Central memory CD8-positive, alpha-beta T cell (primary cell): ENCODE data around the gene C12orf56.
"Not testable (repeated sequence)": the region's sequence is repeated elsewhere in the genome, so short reads cannot be mapped to it uniquely, and the experiment has no call there.

ENCODE experiments used
- ATAC-seq: fragments of 150-1000 bp; cut with Tn5 transposase; replicated peaks from 2 replicates; pipeline ENCODE4 v1.10.0; 2022; ENCODE audit warnings: mild to moderate bottlenecking, moderate FRiP score, moderate number of reproducible peaks; ENCODE audit not compliant: poor library complexity, severe bottlenecking; ENCODE audit errors: extremely low read depth
- DNase-seq, 2 donors: peaks; one replicate each; pipeline ENCODE4 v3.0.0; 2021; ENCODE audit warnings: low spot score in 2 of 2
- H3K27ac Mint-ChIP-seq: one replicate; pipeline ENCODE4 v1.8.0; 2022; ENCODE audit warnings: low read depth, mild to moderate bottlenecking, moderate library complexity, mixed read lengths
- H3K27me3 Mint-ChIP-seq: one replicate; pipeline ENCODE4 v1.8.0; 2022; ENCODE audit warnings: mixed read lengths
- H3K36me3 Mint-ChIP-seq: one replicate; pipeline ENCODE4 v1.8.0; 2022; ENCODE audit warnings: mild to moderate bottlenecking, moderate library complexity, mixed read lengths; ENCODE audit not compliant: insufficient read depth
- H3K4me1 Mint-ChIP-seq: one replicate; pipeline ENCODE4 v1.8.0; 2022; ENCODE audit warnings: mixed read lengths
- H3K4me3 Mint-ChIP-seq: one replicate; pipeline ENCODE4 v1.8.0; 2022; ENCODE audit warnings: mild to moderate bottlenecking, moderate library complexity, mixed read lengths
- H3K9me3 Mint-ChIP-seq: one replicate; pipeline ENCODE4 v1.8.0; 2022; ENCODE audit warnings: mixed read lengths

C12orf56 gene

DNA sequence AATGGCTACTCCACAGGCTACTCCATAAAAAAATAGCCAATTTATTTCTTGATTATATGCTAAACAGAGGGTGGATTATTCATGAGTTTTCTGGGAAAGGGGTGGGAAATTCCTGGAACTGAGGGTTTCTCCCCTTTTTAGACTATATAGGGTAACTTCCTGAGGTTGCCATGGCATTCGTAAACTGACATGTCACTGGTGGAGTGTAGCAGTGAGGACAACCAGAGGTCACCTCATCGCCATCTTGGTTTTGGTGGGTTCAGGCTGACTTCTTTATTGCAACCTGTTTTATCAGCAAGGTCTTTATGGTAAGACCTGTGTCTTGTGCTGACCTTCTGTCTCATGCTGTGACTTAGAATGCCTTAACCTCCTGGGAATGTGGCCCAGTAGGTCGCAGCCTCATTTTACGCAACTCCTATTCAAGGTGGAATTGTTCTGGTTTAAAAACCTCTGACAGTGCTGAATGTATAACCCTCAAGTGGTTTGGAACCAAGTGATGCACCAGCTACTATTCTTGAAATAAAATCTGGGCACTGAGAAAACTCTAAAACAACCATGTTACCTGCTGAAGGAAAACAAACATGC is 27.7 kb downstream of the C12orf56 start:
- H3K9me3 Mint-ChIP-seq: no peaks in the 10 kb centered on the region
- H3K27me3 Mint-ChIP-seq: no peaks in the 10 kb centered on the region
- no peak for ATAC-seq
- DNase-seq: no peak
- H3K4me3 Mint-ChIP-seq: no peak overlapping the region
- H3K4me1 Mint-ChIP-seq: no peaks in the 10 kb centered on the region
- H3K27ac Mint-ChIP-seq: no peak overlapping the region
- H3K36me3 Mint-ChIP-seq: no peaks in the 10 kb centered on the region

DNA sequence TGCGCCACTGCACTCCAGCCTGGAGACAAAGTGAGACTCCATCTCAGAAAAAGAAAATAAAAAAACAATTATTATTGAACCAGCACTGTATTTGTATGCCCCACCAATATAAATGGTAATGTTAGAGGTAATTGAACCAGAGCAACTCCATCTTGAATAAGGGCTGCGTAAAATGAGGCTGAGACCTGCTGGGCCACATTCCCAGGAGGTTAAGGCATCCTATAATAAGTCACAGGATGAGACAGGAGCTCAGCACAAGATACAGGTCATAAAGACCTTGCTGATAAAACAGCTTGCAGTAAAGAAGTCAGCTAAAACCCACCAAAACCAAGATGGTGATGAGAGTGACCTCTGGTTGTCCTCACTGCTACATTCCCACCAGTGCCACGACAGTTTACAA is 29.4 kb downstream of the C12orf56 start:
- ATAC-seq, H3K27me3 Mint-ChIP-seq, H3K27ac Mint-ChIP-seq, H3K4me1 Mint-ChIP-seq, H3K36me3 Mint-ChIP-seq, H3K4me3 Mint-ChIP-seq, H3K9me3 Mint-ChIP-seq, DNase-seq: not testable (repeated sequence)

DNA sequence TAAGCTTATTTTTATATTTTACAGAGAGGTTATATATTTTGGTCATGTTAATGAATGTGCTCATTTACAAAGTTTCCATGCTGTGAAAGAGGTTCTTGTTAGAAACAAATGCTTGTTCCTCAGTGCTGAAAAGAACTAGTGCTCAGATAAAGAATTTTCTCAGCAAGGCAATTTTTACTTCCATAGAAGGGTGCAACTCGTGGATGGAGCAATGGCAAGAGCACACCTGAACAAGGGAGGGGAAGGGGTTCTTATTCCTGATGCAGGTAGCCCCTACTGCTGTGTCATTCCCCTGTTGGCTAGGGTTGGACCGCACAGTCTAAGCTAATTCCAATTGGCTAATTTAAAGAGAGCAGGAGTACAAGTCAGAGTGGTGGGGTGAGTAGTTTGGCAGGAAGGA is 34.3 kb downstream of the C12orf56 start:
- ATAC-seq, DNase-seq, H3K36me3 Mint-ChIP-seq, H3K27me3 Mint-ChIP-seq, H3K27ac Mint-ChIP-seq, H3K4me3 Mint-ChIP-seq, H3K9me3 Mint-ChIP-seq, H3K4me1 Mint-ChIP-seq: not testable (repeated sequence)

DNA sequence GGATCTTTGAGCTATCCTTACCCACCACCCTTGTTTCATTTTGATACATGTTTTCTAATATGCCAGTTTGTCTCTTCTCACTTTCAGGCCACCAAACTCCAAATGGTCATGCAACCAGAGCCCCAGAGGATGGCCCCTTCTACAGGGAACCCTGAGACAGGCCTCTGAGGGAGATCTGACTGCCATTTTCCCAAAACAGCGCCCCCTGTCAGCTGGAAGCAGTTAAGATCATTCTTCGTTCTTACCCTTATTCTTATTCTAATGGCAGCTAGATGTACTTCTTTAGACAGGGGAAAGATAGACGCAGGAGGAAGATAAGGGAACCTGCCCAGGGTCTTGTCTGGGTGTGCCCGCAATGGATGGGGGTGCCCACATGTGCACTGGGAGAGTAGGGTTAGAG is 38.4 kb downstream of the C12orf56 start:
- no peaks in the 10 kb centered on the region for H3K36me3 Mint-ChIP-seq
- H3K27me3 Mint-ChIP-seq: no peaks in the 10 kb centered on the region
- H3K27ac Mint-ChIP-seq: no peak overlapping the region
- DNase-seq: no peak
- peaks cover 17% of the 10 kb centered on the region for H3K9me3 Mint-ChIP-seq
- no peak for ATAC-seq
- no peak overlapping the region for H3K4me3 Mint-ChIP-seq
- no peaks in the 10 kb centered on the region for H3K4me1 Mint-ChIP-seq

DNA sequence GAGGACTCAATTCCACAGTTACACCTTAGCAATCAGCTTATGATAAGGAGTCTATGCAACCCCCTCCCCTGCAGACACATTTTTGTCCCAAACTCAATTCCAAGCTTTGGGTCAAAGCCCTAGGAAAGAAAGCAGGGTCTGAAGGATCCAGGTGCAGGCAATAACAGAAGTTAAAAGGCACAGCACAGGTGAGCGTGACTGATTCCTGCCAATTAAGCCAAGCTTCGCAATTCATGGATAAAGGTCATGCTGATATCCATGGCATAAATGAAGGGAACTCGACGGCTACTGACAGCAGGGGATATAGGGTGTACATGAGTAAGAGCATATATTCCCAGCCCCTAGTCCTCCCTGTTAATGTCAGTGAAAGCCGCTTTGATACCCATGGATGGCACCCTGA is 39.3 kb downstream of the C12orf56 start:
- Mint-ChIP-seq H3K9me3 (peaks cover 12% of the 10 kb centered on the region), H3K36me3 (no peaks in the 10 kb centered on the region), H3K4me3 (no peak overlapping the region), H3K27me3 (no peaks in the 10 kb centered on the region), H3K4me1 (no peaks in the 10 kb centered on the region), H3K27ac (no peak overlapping the region)
- DNase-seq (no peak), ATAC-seq (no peak)

DNA sequence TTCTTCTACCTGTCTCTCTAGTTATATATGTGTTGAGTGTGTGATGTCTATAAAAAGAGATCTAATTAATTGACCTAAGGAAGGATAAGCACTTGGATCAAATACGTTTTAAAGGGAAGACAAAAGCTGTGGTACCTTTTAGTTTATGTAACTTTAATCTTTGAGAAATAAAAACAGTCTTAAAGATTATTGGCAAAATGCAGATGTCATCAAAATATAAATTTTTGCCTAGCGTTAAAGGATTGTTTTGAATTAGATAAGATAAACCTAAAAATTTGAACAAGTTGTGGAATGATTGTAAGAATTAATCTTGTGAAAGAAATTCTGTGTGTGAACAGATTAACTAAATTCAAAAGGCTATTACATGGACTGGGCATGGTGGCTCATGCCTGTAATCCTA is 42.9 kb downstream of the C12orf56 start:
- Mint-ChIP-seq H3K4me3 (no peak overlapping the region), H3K27me3 (peaks cover 18% of the 10 kb centered on the region), H3K4me1 (no peaks in the 10 kb centered on the region), H3K9me3 (peaks cover 10% of the 10 kb centered on the region), H3K36me3 (no peaks in the 10 kb centered on the region), H3K27ac (no peak overlapping the region)
- DNase-seq: no peak
- ATAC-seq: no peak

DNA sequence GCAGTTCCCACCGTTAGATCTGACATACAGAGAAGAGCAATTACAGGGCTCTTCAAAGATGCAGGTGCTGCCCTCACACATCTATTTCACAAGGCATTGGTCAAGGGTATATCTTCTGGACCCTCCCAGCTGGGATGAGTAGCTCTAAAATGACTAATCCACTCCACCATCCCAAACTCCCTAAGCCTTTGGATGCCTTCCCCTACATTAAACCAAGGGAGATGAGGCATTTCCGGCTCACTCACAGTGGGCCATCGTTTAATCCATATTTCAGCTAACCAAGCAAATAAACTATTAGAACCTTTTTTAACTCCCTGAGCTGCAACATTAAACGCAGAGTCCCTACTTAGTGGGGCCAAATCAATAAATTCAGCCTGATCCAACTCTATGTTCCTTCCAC is 45.9 kb downstream of the C12orf56 start:
- H3K27me3 Mint-ChIP-seq: peaks cover 18% of the 10 kb centered on the region
- not testable (repeated sequence) for ATAC-seq, DNase-seq, H3K9me3 Mint-ChIP-seq, H3K4me3 Mint-ChIP-seq, H3K4me1 Mint-ChIP-seq, H3K36me3 Mint-ChIP-seq, H3K27ac Mint-ChIP-seq

DNA sequence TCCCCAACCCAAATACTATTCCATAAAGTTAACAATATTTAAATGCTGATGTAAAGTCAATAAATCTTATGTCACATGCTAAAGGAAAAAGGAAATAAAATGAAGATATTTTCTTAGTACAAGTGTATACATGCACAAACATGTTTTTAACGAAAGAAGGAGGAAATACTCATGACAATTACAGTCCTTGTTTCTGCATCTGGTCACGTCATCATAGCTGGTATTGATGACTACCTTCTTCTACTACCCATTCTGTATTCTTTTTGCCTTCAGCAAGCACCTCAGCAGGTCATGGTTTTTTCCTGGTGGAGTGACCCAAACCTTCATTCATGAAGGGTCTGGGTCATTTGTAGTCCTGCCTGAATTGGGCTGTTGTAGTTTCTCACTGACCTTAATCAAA is 50.0 kb downstream of the C12orf56 start:
- H3K4me1 Mint-ChIP-seq, ATAC-seq, H3K9me3 Mint-ChIP-seq, DNase-seq, H3K36me3 Mint-ChIP-seq, H3K27ac Mint-ChIP-seq, H3K4me3 Mint-ChIP-seq: not testable (repeated sequence)
- peaks cover 13% of the 10 kb centered on the region for H3K27me3 Mint-ChIP-seq

DNA sequence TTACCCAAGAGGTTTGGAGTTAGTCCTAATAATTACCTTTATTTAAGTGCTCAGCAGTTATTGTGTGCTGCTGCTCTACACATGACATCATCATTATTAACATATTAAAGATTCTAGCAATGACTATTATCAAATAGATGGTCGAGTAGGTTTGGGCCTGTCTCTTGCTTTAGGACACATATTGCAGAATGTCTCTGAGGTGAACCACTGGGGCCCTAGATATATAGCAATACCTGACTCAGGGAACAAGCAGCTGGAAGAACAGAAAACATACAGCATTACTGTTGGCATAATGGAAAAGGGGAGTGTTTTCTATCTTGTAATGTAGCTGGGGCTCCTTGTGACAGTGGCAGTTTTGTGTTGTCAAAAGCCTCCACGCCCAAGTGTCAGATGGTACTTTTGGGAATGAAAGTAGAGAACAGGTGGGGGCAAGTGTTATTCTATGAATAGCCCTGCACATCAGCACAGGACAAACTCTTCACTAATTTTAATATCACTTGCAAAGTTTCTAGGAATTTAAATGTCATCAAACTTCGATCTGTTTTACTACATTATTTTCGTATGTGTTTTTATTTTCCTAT is 54.6 kb downstream of the C12orf56 start:
- no peak for DNase-seq
- H3K36me3 Mint-ChIP-seq: no peaks in the 10 kb centered on the region
- no peaks in the 10 kb centered on the region for H3K9me3 Mint-ChIP-seq
- H3K4me1 Mint-ChIP-seq: no peaks in the 10 kb centered on the region
- H3K4me3 Mint-ChIP-seq: no peak overlapping the region
- peaks cover 11% of the 10 kb centered on the region for H3K27me3 Mint-ChIP-seq
- no peak overlapping the region for H3K27ac Mint-ChIP-seq
- no peak for ATAC-seq

DNA sequence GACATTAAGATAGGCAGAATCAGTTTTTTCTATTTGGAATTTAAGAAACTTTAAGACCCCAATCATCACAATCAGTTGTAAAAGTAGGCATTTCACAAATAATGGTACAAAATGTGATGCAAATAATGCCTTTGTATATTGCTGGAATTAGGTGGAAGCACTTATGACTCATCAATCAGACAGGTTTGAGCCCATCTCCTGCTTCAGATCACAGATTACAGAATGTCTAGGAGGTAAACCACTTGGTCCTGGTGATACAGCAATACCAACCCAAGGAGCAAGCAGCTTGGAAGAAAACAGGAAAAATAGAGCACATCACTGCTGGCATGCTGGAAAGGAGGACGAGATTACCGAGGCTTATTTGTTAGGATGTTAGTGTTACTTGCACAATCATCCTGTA is 57.6 kb downstream of the C12orf56 start:
- H3K9me3 Mint-ChIP-seq: no peaks in the 10 kb centered on the region
- H3K4me3 Mint-ChIP-seq: no peak overlapping the region
- DNase-seq (no peak), ATAC-seq (no peak)
- H3K27ac Mint-ChIP-seq: no peak overlapping the region
- peaks cover 22% of the 10 kb centered on the region for H3K27me3 Mint-ChIP-seq
- no peaks in the 10 kb centered on the region for H3K36me3 Mint-ChIP-seq
- H3K4me1 Mint-ChIP-seq: no peaks in the 10 kb centered on the region

DNA sequence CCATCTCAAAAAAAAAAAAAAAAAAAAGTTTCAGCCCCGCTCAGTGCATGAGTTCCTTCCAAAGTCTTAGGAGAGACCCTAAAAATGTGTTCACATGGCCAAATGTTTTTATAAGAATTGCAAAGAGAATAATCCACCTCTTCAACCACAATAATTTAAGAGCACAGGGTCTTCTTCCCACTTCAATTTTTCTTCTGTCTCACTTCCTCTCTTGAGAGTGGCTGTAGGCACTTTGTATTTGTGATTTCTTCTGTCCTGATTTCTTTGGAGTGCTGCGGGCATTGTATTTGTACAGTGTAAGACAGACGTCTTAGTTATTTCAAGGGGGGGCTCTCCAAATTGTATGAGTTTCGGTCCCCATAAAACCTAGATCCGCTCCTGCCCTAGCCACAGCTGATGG is 58.3 kb downstream of the C12orf56 start:
- Mint-ChIP-seq H3K4me3 (no peak overlapping the region), H3K36me3 (no peaks in the 10 kb centered on the region), H3K9me3 (no peaks in the 10 kb centered on the region), H3K27ac (no peak overlapping the region), H3K4me1 (no peaks in the 10 kb centered on the region), H3K27me3 (peaks cover 22% of the 10 kb centered on the region)
- DNase-seq (no peak), ATAC-seq (no peak)

DNA sequence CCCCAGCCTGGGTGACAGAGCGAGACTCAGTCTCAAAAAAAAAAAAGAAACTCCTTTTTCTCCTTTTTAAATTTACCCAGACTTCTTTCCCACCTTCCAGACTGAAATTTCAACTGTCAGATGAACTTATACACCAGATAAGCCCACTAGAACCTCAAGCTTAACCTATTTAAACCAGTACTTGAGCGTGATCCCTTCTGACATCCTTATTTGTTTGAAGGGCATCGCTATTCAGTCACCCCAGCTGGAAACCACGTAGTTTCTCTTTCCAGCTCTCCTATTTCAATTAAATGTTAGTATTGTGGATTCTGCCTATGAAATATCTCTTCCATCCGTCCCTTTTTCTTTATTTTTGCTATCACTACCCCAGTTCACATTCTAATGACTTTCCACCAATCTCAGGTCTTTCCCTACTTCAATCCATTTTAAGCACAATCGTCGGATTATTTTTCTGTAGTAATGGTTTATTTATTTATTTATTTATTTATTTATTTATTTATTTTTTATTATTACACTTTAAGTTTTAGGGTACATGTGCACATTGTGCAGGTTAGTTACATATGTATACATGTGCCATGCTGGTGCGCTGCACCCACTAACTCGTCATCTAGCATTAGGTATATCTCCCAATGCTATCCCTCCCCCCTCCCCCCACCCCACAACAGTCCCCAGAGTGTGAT is 61.4 kb downstream of the C12orf56 start:
- not testable (repeated sequence) for DNase-seq, H3K36me3 Mint-ChIP-seq, H3K4me3 Mint-ChIP-seq, H3K9me3 Mint-ChIP-seq, H3K27ac Mint-ChIP-seq, ATAC-seq, H3K4me1 Mint-ChIP-seq
- peaks cover 22% of the 10 kb centered on the region for H3K27me3 Mint-ChIP-seq

DNA sequence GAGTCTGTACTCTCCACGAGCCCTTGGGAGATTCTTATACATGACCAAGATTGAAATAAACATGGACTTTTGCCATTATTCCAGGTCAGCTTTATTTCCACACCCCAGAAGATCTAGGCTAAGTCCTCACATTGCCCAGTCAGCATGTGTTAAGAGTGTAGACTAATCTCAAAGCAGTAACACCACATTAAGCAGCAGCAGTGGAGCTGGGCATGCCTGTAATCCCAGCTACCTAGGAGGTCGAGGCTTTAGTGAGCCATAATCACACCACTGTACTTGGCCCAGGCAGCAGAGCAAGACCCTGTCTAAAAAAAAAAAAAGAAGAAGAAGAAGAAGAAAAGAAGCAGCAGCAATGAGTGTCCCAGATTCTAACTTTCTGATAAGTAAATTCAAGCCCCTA is 65.5 kb downstream of the C12orf56 start:
- no peaks in the 10 kb centered on the region for H3K4me1 Mint-ChIP-seq
- no peaks in the 10 kb centered on the region for H3K36me3 Mint-ChIP-seq
- DNase-seq: no peak
- no peaks in the 10 kb centered on the region for H3K9me3 Mint-ChIP-seq
- H3K4me3 Mint-ChIP-seq: no peak overlapping the region
- no peak overlapping the region for H3K27ac Mint-ChIP-seq
- no peak for ATAC-seq
- H3K27me3 Mint-ChIP-seq: peaks cover 12% of the 10 kb centered on the region
